HEK293 (cell line): ENCODE results near the gene PPP3R2.

Experiments used
- EGR2 ChIP-seq: fragments of 450-650 bp; formaldehyde crosslinking; IDR thresholded peaks from 2 replicates; pipeline ENCODE4 v1.5.1; 2016; ENCODE audit warnings: low read depth, missing biosample characterization, missing genetic modification characterization
- REPIN1 ChIP-seq: fragments of 450-650 bp; formaldehyde crosslinking; IDR thresholded peaks from 2 replicates; pipeline ENCODE4 v1.5.1; 2017; ENCODE audit warnings: missing biosample characterization, missing genetic modification characterization, low read depth
- YY1 ChIP-seq: fragments of 450-650 bp; formaldehyde crosslinking; IDR thresholded peaks from 2 replicates; pipeline ENCODE4 v1.5.1; 2018; ENCODE audit warnings: missing biosample characterization, missing genetic modification characterization
- ZBTB44 ChIP-seq: fragments of 450-650 bp; IDR thresholded peaks from 2 replicates; pipeline ENCODE4 v1.5.1; 2018; ENCODE audit warnings: missing biosample characterization, mild to moderate bottlenecking, missing genetic modification characterization
- ZNF155 ChIP-seq: fragments of 450-650 bp; formaldehyde crosslinking; IDR thresholded peaks from 2 replicates; pipeline ENCODE4 v1.5.1; 2016; ENCODE audit warnings: missing biosample characterization, missing genetic modification characterization
- ZNF274 ChIP-seq, 2 experiments: fragments of 200-500 bp in 1 of 2; fragments of 450-650 bp in 1 of 2; sonication (Bioruptor generic) in 1 of 2; formaldehyde crosslinking in 1 of 2; IDR thresholded peaks; 2 replicates each; pipeline versions ENCODE4 v1.5.1 to v1.6.1; 2014 to 2016; ENCODE audit warnings: borderline replicate concordance in 1 of 2, inconsistent platforms in 1 of 2, low read length in 1 of 2, missing biosample characterization in 1 of 2, missing genetic modification characterization in 1 of 2
- ZNF350 ChIP-seq: fragments of 450-650 bp; formaldehyde crosslinking; IDR thresholded peaks from 2 replicates; pipeline ENCODE4 v1.5.0; 2017; ENCODE audit warnings: missing biosample characterization, mild to moderate bottlenecking, missing genetic modification characterization
- ZNF37A ChIP-seq: fragments of 450-650 bp; IDR thresholded peaks from 2 replicates; pipeline ENCODE4 v1.5.1; 2018; ENCODE audit warnings: missing biosample characterization, missing genetic modification characterization
- ZNF416 ChIP-seq: fragments of 450-650 bp; formaldehyde crosslinking; IDR thresholded peaks from 2 replicates; pipeline ENCODE4 v1.5.1; 2016; ENCODE audit warnings: missing biosample characterization, missing genetic modification characterization
- ZNF707 ChIP-seq: fragments of 450-650 bp; formaldehyde crosslinking; IDR thresholded peaks from 2 replicates; pipeline ENCODE4 v1.5.1; 2016; ENCODE audit warnings: missing biosample characterization, missing genetic modification characterization
- TF ChIP-seq, protein P1 (sequence below): fragments of 450-650 bp; formaldehyde crosslinking; IDR thresholded peaks from 2 replicates; pipeline ENCODE4 v1.5.1; 2016; ENCODE audit warnings: missing biosample characterization, missing genetic modification characterization
- TF ChIP-seq, protein P2 (sequence below): fragments of 450-650 bp; formaldehyde crosslinking; IDR thresholded peaks from 2 replicates; pipeline ENCODE4 v1.5.1; 2016; ENCODE audit warnings: missing biosample characterization, missing genetic modification characterization
- TF ChIP-seq, protein P3 (sequence below): fragments of 450-650 bp; formaldehyde crosslinking; IDR thresholded peaks from 2 replicates; pipeline ENCODE4 v1.5.1; 2016; ENCODE audit warnings: missing biosample characterization, missing genetic modification characterization

DNA sequence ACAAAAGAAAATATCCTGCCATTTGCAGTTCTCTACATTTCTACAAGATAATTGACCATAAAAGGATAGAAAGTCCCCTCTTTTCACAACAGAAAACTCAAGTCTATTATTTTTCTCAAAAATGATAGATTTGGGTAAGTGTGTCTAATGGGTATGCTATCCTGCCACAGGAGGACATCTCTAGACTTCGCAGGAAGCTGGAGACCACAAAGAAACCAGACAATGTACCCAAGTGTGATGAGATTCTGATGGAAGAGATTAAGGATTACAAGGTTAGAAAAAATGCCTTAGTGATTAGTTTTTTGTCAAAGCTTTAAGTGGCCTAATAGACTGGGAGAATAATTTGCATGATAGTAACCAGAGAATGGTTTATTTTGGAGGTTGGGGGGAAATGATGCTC is 33.0 kb downstream of the PPP3R2 start:
- TF ChIP-seq, protein P1, sequence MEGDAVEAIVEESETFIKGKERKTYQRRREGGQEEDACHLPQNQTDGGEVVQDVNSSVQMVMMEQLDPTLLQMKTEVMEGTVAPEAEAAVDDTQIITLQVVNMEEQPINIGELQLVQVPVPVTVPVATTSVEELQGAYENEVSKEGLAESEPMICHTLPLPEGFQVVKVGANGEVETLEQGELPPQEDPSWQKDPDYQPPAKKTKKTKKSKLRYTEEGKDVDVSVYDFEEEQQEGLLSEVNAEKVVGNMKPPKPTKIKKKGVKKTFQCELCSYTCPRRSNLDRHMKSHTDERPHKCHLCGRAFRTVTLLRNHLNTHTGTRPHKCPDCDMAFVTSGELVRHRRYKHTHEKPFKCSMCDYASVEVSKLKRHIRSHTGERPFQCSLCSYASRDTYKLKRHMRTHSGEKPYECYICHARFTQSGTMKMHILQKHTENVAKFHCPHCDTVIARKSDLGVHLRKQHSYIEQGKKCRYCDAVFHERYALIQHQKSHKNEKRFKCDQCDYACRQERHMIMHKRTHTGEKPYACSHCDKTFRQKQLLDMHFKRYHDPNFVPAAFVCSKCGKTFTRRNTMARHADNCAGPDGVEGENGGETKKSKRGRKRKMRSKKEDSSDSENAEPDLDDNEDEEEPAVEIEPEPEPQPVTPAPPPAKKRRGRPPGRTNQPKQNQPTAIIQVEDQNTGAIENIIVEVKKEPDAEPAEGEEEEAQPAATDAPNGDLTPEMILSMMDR (tag by site-specific recombination) = no peak
- no peak for TF ChIP-seq ZNF707 (tag by site-specific recombination)
- TF ChIP-seq ZNF350 = no peak
- TF ChIP-seq ZNF274 (IDR thresholded peaks at IDR 0.05; ENCODE audit: low read length) = no peak
- no peak for TF ChIP-seq ZNF274 (tag by site-specific recombination; IDR thresholded peaks at IDR 0.05; ENCODE audit: borderline replicate concordance)
- TF ChIP-seq EGR2 (tag by site-specific recombination) = no peak
- no peak for TF ChIP-seq YY1
- no peak for TF ChIP-seq ZNF37A (tag by site-specific recombination)
- TF ChIP-seq REPIN1 (tag by site-specific recombination) = no peak
- no peak for TF ChIP-seq ZNF155 (tag by site-specific recombination)
- no peak for TF ChIP-seq ZBTB44 (tag by site-specific recombination)
- TF ChIP-seq, protein P2, sequence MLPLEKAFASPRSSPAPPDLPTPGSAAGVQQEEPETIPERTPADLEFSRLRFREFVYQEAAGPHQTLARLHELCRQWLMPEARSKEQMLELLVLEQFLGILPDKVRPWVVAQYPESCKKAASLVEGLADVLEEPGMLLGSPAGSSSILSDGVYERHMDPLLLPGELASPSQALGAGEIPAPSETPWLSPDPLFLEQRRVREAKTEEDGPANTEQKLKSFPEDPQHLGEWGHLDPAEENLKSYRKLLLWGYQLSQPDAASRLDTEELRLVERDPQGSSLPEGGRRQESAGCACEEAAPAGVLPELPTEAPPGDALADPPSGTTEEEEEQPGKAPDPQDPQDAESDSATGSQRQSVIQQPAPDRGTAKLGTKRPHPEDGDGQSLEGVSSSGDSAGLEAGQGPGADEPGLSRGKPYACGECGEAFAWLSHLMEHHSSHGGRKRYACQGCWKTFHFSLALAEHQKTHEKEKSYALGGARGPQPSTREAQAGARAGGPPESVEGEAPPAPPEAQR = no peak
- no peak for TF ChIP-seq ZNF416 (tag by site-specific recombination)
- TF ChIP-seq, protein P3, sequence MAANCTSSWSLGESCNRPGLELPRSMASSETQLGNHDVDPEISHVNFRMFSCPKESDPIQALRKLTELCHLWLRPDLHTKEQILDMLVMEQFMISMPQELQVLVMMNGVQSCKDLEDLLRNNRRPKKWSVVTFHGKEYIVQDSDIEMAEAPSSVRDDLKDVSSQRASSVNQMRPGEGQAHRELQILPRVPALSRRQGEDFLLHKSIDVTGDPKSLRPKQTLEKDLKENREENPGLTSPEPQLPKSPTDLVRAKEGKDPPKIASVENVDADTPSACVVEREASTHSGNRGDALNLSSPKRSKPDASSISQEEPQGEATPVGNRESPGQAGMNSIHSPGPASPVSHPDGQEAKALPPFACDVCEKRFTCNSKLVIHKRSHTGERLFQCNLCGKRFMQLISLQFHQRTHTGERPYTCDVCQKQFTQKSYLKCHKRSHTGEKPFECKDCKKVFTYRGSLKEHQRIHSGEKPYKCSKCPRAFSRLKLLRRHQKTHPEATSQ = no peak
